H9 (cell line): ENCODE data around the gene CAV2. TPM values are rescaled to one million over a fixed set of nuclear protein-coding genes. Genes with fewer than 3 reads are reported as not detected.

Experiments
- DNase-seq: peaks from one replicate; pipeline ENCODE4 v3.0.0-alpha.2; 2017
- H2AFZ ChIP-seq: one replicate; pipeline ENCODE4 v1.6.1; 2013; ENCODE audit warnings: mild to moderate bottlenecking, low read length, control low read depth, moderate library complexity
- H2AK5ac ChIP-seq: 2 replicates; pipeline ENCODE4 v1.6.1; 2013; ENCODE audit warnings: low read length, control low read depth, mixed read lengths; ENCODE audit not compliant: insufficient read length
- H2BK120ac ChIP-seq: one replicate; pipeline ENCODE4 v1.6.1; 2013; ENCODE audit warnings: low read depth, mild to moderate bottlenecking, low read length, control low read depth, inconsistent platforms; ENCODE audit not compliant: poor library complexity, severe bottlenecking
- H2BK12ac ChIP-seq: 2 replicates; pipeline ENCODE4 v1.6.1; 2013; ENCODE audit warnings: low read length, control low read depth, mixed read lengths, low read depth; ENCODE audit not compliant: insufficient read length
- H2BK15ac ChIP-seq: 2 replicates; pipeline ENCODE4 v1.6.1; 2013; ENCODE audit warnings: low read depth, low read length, control low read depth
- H2BK20ac ChIP-seq: one replicate; pipeline ENCODE4 v1.6.1; 2013; ENCODE audit warnings: low read depth, mild to moderate bottlenecking, low read length, control low read depth, inconsistent platforms; ENCODE audit not compliant: poor library complexity, severe bottlenecking
- H2BK5ac ChIP-seq: 2 replicates; pipeline ENCODE4 v1.6.1; 2013; ENCODE audit warnings: low read length, control low read depth, mixed read lengths; ENCODE audit not compliant: insufficient read length
- H3K14ac ChIP-seq: 2 replicates; pipeline ENCODE4 v1.6.1; 2013; ENCODE audit warnings: low read length, control low read depth; ENCODE audit not compliant: insufficient read depth
- H3K18ac ChIP-seq: 2 replicates; pipeline ENCODE4 v1.6.1; 2013; ENCODE audit warnings: low read depth, mild to moderate bottlenecking, mixed read lengths, low read length, control low read depth; ENCODE audit not compliant: insufficient read length
- H3K23ac ChIP-seq: 2 replicates; pipeline ENCODE4 v1.6.1; 2013; ENCODE audit warnings: low read length, control low read depth, mixed read lengths, low read depth; ENCODE audit not compliant: insufficient read length
- H3K23me2 ChIP-seq: 2 replicates; pipeline ENCODE4 v1.6.1; 2013; ENCODE audit warnings: low read depth, mild to moderate bottlenecking, mixed read lengths, low read length, control low read depth; ENCODE audit not compliant: insufficient read length, poor library complexity, severe bottlenecking
- H3K27ac ChIP-seq: 2 replicates; pipeline ENCODE4 v1.5.1; 2013; ENCODE audit warnings: low read length, control low read depth, mixed read lengths, low read depth; ENCODE audit not compliant: insufficient read length
- H3K27me3 ChIP-seq: 2 replicates; pipeline ENCODE4 v1.6.1; 2013; ENCODE audit warnings: low read length, control low read depth, inconsistent platforms; ENCODE audit not compliant: insufficient read depth
- H3K4ac ChIP-seq: 2 replicates; pipeline ENCODE4 v1.6.1; 2013; ENCODE audit warnings: low read depth, mild to moderate bottlenecking, control low read depth, inconsistent platforms, low read length, moderate library complexity
- H3K4me1 ChIP-seq: 2 replicates; pipeline ENCODE4 v1.6.1; 2013; ENCODE audit warnings: low read length, control low read depth, inconsistent platforms; ENCODE audit not compliant: insufficient read depth
- H3K4me2 ChIP-seq: 2 replicates; pipeline ENCODE4 v1.6.1; 2013; ENCODE audit warnings: low read length, control low read depth, mixed read lengths; ENCODE audit not compliant: insufficient read length, insufficient read depth
- H3K56ac ChIP-seq: 2 replicates; pipeline ENCODE4 v1.6.1; 2013; ENCODE audit warnings: low read depth, mild to moderate bottlenecking, mixed read lengths, low read length, control low read depth; ENCODE audit not compliant: insufficient read length
- H3K79me1 ChIP-seq: 2 replicates; pipeline ENCODE4 v1.6.1; 2013; ENCODE audit warnings: low read depth, mild to moderate bottlenecking, moderate library complexity, low read length, control low read depth, inconsistent platforms; ENCODE audit not compliant: insufficient read depth, poor library complexity, severe bottlenecking
- H3K79me2 ChIP-seq: 2 replicates; pipeline ENCODE4 v1.6.1; 2013; ENCODE audit warnings: low read length, control low read depth, inconsistent platforms; ENCODE audit not compliant: insufficient read depth
- H3K9ac ChIP-seq: 2 replicates; pipeline ENCODE4 v1.6.1; 2013; ENCODE audit warnings: low read length, control low read depth, mixed read lengths; ENCODE audit not compliant: insufficient read length; ENCODE audit errors: extremely low read depth
- H3K9me3 ChIP-seq: one replicate; pipeline ENCODE4 v1.6.1; 2013; ENCODE audit warnings: low read depth, low read length, inconsistent platforms; ENCODE audit not compliant: control insufficient read depth
- H3T11ph ChIP-seq: one replicate; pipeline ENCODE4 v1.6.1; 2013; ENCODE audit warnings: mild to moderate bottlenecking, low read length, control low read depth, inconsistent platforms
- H4K20me1 ChIP-seq: one replicate; pipeline ENCODE4 v1.6.1; 2013; ENCODE audit not compliant: control insufficient read depth, insufficient read length, insufficient read depth
- H4K5ac ChIP-seq: 2 replicates; pipeline ENCODE4 v1.6.1; 2013; ENCODE audit warnings: low read depth, mild to moderate bottlenecking, mixed read lengths, low read length, control low read depth; ENCODE audit not compliant: insufficient read length
- H4K8ac ChIP-seq: replicated peaks from 2 replicates; pipeline ENCODE4 v1.6.1; 2013; ENCODE audit warnings: low read length, control low read depth, mixed read lengths, low read depth; ENCODE audit not compliant: insufficient read length
- H4K91ac ChIP-seq: 2 replicates; pipeline ENCODE4 v1.6.1; 2013; ENCODE audit warnings: low read depth, mild to moderate bottlenecking, moderate library complexity, mixed read lengths, low read length, control low read depth; ENCODE audit not compliant: insufficient read length
- H3K27ac Mint-ChIP-seq, 3 experiments: 2 replicates in 2 of 3; 3 replicates in 1 of 3; pipeline ENCODE4 v1.8.0; 2020 to 2021; ENCODE audit warnings: mixed read lengths in 3 of 3, mild to moderate bottlenecking in 1 of 3, moderate library complexity in 1 of 3
- H3K27me3 Mint-ChIP-seq: 2 replicates; pipeline ENCODE4 v1.8.0; 2021; ENCODE audit warnings: low read depth, mild to moderate bottlenecking, moderate library complexity, mixed read lengths
- H3K36me3 Mint-ChIP-seq, 3 experiments: 2 replicates in 2 of 3; 3 replicates in 1 of 3; pipeline ENCODE4 v1.8.0; 2020 to 2021; ENCODE audit warnings: low read depth in 3 of 3, mixed read lengths in 3 of 3; ENCODE audit not compliant: insufficient read depth in 1 of 3
- H3K4me1 Mint-ChIP-seq, 2 experiments: 2 replicates each; pipeline ENCODE4 v1.8.0; 2020; ENCODE audit warnings: mixed read lengths in 2 of 2
- H3K4me3 Mint-ChIP-seq, 2 experiments: 2 replicates in 1 of 2; 3 replicates in 1 of 2; pipeline ENCODE4 v1.8.0; 2020 to 2021; ENCODE audit warnings: mild to moderate bottlenecking in 2 of 2, mixed read lengths in 2 of 2, moderate library complexity in 1 of 2
- H3K9me3 Mint-ChIP-seq, 2 experiments: 2 replicates in 1 of 2; 3 replicates in 1 of 2; pipeline ENCODE4 v1.8.0; 2020; ENCODE audit warnings: mild to moderate bottlenecking in 2 of 2, mixed read lengths in 2 of 2, moderate library complexity in 1 of 2
- WGBS: extraction: QIAGEN DNeasy Blood & Tissue Kit; methylation state at CpG from one replicate; pipeline ENCODE4 v1.1.7; 2013; ENCODE audit warnings: missing lambda C conversion rate, low lambda C conversion rate, mixed read lengths; ENCODE audit not compliant: insufficient read length; ENCODE audit errors: extremely low coverage; 5-methylcytosine and 5-hydroxymethylcytosine counted together
- total RNA-seq: library from RNA; stranded (reverse); gene quantifications from 2 replicates; pipeline ENCODE4 v1.2.1, GENCODE V29; 2021
- TF ChIP-seq, protein P1 (sequence below): fragments of 200-600 bp; sonication (generic); conservative IDR thresholded peaks from 3 replicates; pipeline ENCODE4 v1.8.0; 2021; ENCODE audit warnings: antibody characterized with exemption, mild to moderate bottlenecking

The CAV2 gene
- total RNA-seq, 1 experiment from 2014 or later = 3.7 TPM

- H3K36me3 Mint-ChIP-seq = peaks cover 0 to 9% (median 0%) of the 10 kb centered on the region in 3 experiments; a peak in 1 of 7 replicates
- no peaks in the 10 kb centered on the region for H3K4me1 ChIP-seq
Observed at GRCh38 chr7:116557066-116557585, 57.6 kb downstream of the CAV2 start.

More at GRCh38 chr7:116557066-116557585, 57.6 kb downstream of the CAV2 start:
- Histone ChIP-seq H2AFZ (no peak overlapping the region), H3K79me2 (no peaks in the 10 kb centered on the region), H3K27me3 (no peaks in the 10 kb centered on the region), H2BK15ac (no peak overlapping the region), H3K4me2 (no peak overlapping the region), H2BK120ac (no peak overlapping the region), H3K14ac (no peak overlapping the region), H3K27ac (no peak overlapping the region), H4K91ac (no peak overlapping the region), H3K4ac (no peak overlapping the region), H2BK12ac (no peak overlapping the region), H4K8ac (no peak overlapping the region), H2BK5ac (no peak overlapping the region), H2BK20ac (no peak overlapping the region), H3K18ac (no peak overlapping the region), H3K23ac (no peak overlapping the region), H2AK5ac (no peak overlapping the region), H4K20me1 (no peaks in the 10 kb centered on the region), H3K9me3 (no peaks in the 10 kb centered on the region), H3K56ac (no peak overlapping the region), H3K79me1 (no peaks in the 10 kb centered on the region), H3T11ph (no peak overlapping the region), H4K5ac (no peak overlapping the region), H3K23me2 (no peaks in the 10 kb centered on the region), H3K9ac (no peak overlapping the region)
- no peak for DNase-seq
- H3K4me3 Mint-ChIP-seq = no peak overlapping the region
- no CpG with 5 or more reads among the region's 3 CpGs for WGBS
- H3K27me3 Mint-ChIP-seq = no peaks in the 10 kb centered on the region
- no peaks in the 10 kb centered on the region for H3K9me3 Mint-ChIP-seq
- TF ChIP-seq, protein P1, sequence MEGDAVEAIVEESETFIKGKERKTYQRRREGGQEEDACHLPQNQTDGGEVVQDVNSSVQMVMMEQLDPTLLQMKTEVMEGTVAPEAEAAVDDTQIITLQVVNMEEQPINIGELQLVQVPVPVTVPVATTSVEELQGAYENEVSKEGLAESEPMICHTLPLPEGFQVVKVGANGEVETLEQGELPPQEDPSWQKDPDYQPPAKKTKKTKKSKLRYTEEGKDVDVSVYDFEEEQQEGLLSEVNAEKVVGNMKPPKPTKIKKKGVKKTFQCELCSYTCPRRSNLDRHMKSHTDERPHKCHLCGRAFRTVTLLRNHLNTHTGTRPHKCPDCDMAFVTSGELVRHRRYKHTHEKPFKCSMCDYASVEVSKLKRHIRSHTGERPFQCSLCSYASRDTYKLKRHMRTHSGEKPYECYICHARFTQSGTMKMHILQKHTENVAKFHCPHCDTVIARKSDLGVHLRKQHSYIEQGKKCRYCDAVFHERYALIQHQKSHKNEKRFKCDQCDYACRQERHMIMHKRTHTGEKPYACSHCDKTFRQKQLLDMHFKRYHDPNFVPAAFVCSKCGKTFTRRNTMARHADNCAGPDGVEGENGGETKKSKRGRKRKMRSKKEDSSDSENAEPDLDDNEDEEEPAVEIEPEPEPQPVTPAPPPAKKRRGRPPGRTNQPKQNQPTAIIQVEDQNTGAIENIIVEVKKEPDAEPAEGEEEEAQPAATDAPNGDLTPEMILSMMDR = no peak
- no peak overlapping the region for H3K27ac Mint-ChIP-seq
- H3K4me1 Mint-ChIP-seq = peaks cover 0 to 9% of the 10 kb centered on the region in 2 experiments; a peak in 2 of 4 replicates
